IPS-20b (cell line): ENCODE measurements around the gene MRPL33.
"Not testable (repeated sequence)": the region's sequence is repeated elsewhere in the genome, so short reads cannot be mapped to it uniquely, and the experiment has no call there.

Experiments
- H3K27ac ChIP-seq: one replicate; pipeline ENCODE4 v1.5.1; 2013; ENCODE audit warnings: low read length
- H3K27me3 ChIP-seq: 2 replicates; pipeline ENCODE4 v1.6.1; 2013; ENCODE audit warnings: mild to moderate bottlenecking, low read length, inconsistent platforms; ENCODE audit not compliant: insufficient read depth
- H3K36me3 ChIP-seq: 2 replicates; pipeline ENCODE4 v1.6.1; 2013; ENCODE audit warnings: low read depth, mild to moderate bottlenecking, inconsistent platforms, low read length, moderate library complexity; ENCODE audit not compliant: insufficient read depth
- H3K4me1 ChIP-seq: 2 replicates; pipeline ENCODE4 v1.6.1; 2013; ENCODE audit warnings: mild to moderate bottlenecking, control low read depth, inconsistent platforms, low read length, moderate library complexity; ENCODE audit not compliant: insufficient read depth
- H3K4me3 ChIP-seq: 2 replicates; pipeline ENCODE4 v1.5.1; 2013; ENCODE audit warnings: mild to moderate bottlenecking, low read length, inconsistent platforms
- H3K9ac ChIP-seq: 2 replicates; pipeline ENCODE4 v1.6.1; 2013; ENCODE audit warnings: low read depth, mild to moderate bottlenecking, inconsistent platforms, low read length, moderate library complexity
- H3K9me3 ChIP-seq: 2 replicates; pipeline ENCODE4 v1.6.1; 2013; ENCODE audit warnings: mild to moderate bottlenecking, low read depth, low read length, inconsistent platforms; ENCODE audit not compliant: insufficient read depth

MRPL33 gene

DNA sequence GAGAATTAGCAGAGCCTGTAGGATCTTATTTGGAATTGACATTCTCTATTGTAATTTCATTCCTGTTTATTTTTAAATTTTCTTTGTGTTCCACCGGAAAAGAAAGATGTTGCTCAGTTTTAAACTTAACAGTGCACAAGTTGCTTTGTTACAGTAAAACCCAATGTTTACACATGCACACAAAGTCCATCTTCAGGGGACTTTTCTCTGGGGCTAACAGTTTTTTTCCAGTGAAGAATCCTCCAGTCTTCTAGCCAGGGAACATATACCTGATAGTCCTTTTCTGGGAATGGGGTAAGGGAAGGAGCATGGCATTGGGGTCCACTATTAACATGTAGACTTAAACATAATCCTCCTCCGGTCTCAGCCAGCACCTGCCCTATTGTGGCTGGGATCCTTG, 25.2 kb upstream of the MRPL33 start:
- Histone ChIP-seq H3K9ac (no peak overlapping the region), H3K36me3 (no peaks in the 10 kb centered on the region), H3K4me3 (no peak overlapping the region), H3K4me1 (no peaks in the 10 kb centered on the region), H3K27ac (no peak overlapping the region), H3K27me3 (no peaks in the 10 kb centered on the region), H3K9me3 (no peaks in the 10 kb centered on the region; the same call in 1 of the 2 replicates)

DNA sequence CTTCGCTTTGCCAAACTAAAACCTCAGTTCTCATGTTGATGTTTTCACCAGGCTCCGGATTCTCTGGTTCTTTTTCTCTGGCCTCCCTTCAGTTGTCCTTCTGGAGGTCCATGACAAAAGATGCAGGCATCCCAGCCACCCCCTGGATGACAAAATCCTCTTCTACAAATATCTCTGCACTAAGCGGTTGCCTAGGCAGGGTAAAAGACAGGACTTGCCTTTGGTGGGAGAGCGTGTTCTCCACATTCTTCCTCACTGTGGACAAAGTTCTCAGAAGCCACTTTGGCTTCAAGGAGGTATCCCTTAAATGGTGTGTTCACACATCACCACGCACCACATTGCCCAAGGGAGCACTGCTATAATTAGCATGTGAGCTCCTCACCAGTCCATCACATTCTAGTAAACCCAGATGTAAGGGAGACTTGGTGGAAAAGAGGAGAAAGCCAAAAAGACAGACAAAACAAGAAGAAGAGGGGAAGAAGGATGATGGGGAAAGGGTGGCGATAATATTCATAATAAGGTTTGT, 23.6 kb upstream of the MRPL33 start:
- H3K36me3 ChIP-seq = no peaks in the 10 kb centered on the region
- H3K9me3 ChIP-seq = no peaks in the 10 kb centered on the region; the same call in 1 of the 2 replicates
- H3K4me1 ChIP-seq = peaks cover 8% of the 10 kb centered on the region; the same call in 1 of the 2 replicates
- H3K9ac ChIP-seq = no peak overlapping the region
- H3K27me3 ChIP-seq = no peaks in the 10 kb centered on the region
- H3K27ac ChIP-seq = no peak overlapping the region
- H3K4me3 ChIP-seq = no peak overlapping the region

DNA sequence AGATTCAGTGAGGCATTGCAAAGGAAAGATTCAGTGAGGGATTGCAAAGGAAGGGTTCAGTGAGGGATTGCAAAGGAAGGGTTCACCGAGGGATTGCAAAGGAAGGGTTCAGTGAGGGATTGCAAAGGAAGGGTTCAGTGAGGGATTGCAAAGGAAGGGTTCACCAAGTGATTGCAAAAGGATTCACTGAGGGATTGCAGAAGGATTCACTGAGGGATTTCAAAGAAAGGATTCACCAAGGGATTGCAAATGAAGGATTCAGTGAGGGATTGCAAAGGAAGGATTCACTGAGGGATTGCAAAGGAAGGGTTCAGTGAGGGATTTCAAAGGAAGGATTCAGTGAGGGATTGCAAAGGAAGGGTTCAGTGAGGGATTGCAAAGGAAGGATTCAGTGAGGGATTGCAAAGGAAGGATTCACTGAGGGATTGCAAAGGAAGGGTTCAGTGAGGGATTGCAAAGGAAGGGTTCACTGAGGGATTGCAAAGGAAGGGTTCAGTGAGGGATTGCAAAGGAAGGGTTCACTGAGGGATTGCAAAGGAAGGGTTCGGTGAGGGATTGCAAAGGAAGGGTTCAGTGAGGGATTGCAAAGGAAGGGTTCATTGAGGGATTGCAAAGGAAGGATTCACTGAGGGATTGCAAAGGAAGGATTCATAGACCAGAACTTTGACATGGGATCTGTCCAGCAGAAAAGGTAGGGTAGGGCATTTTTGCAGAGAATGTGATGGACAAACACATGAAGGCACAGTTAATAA, 22.5 kb upstream of the MRPL33 start:
- not testable (repeated sequence) for H3K36me3 ChIP-seq, H3K4me3 ChIP-seq, H3K27me3 ChIP-seq, H3K27ac ChIP-seq, H3K9ac ChIP-seq, H3K9me3 ChIP-seq
- H3K4me1 ChIP-seq = peaks cover 13% of the 10 kb centered on the region; the same call in 1 of the 2 replicates

DNA sequence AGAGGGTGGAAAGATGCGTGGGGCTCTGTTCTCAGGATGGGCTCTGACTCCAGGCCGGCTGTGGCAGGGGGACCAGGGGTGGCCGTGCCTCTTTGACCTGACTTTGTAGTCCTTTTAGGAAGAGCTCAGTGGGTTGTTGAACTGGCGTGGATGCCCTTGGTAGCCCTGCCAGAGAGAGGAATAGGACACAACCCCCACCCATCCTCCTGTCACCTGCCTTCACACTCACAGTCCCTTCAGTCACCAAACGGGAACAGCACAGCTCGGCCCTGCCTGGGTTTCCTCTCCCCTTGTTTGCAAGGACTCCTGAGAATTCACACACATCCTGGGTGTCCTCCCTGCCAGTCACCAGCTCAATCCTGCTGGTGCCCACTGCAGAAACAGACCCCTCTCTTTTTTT, 20.1 kb upstream of the MRPL33 start:
- Histone ChIP-seq H3K9ac (no peak overlapping the region), H3K36me3 (no peaks in the 10 kb centered on the region), H3K27me3 (no peaks in the 10 kb centered on the region), H3K4me1 (peaks cover 13% of the 10 kb centered on the region; the same call in 1 of the 2 replicates), H3K9me3 (no peaks in the 10 kb centered on the region; the same call in 1 of the 2 replicates), H3K27ac (no peak overlapping the region), H3K4me3 (no peak overlapping the region)

DNA sequence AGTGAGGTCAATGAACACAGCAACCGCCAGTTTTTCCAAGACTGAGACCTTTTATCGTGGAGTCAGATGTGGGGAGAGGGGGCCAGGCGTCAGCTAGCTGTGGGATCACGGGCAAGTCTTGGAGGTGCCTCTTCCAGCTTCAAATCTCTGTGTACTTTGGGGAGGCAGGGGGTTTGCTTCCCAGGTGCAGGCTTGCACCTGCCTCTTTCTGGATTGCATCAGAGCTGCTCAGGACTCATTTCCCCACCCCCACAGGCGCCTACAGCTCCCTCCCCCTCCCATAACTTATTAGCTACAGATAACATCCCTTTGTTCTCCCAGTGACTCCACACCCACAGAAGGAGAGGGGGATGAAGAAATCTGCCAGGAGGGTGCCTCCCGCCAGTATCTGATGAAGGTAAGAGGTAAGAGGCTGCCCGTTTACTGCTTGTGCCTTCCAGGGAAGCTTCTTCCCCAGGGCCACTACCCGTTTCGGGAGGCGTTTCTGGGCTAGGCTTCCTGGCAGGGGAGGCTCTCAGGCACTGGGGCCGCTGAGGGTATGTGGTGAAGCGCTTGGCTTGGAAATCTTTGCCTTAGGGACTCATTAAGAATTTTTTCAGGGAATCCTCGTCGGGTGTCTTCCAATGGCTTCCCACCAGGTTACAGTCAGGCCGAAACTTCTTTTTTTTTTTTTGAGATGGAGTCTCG, 18.8 kb upstream of the MRPL33 start:
- no peaks in the 10 kb centered on the region; the same call in 1 of the 2 replicates for H3K9me3 ChIP-seq
- peak overlapping the region; percentile 78 for H3K4me3 ChIP-seq
- peaks cover 13% of the 10 kb centered on the region; the same call in 1 of the 2 replicates for H3K4me1 ChIP-seq
- H3K36me3 ChIP-seq = no peaks in the 10 kb centered on the region
- peak overlapping the region; percentile 99 for H3K27ac ChIP-seq
- no peaks in the 10 kb centered on the region for H3K27me3 ChIP-seq
- peak overlapping the region; percentile 96 for H3K9ac ChIP-seq

DNA sequence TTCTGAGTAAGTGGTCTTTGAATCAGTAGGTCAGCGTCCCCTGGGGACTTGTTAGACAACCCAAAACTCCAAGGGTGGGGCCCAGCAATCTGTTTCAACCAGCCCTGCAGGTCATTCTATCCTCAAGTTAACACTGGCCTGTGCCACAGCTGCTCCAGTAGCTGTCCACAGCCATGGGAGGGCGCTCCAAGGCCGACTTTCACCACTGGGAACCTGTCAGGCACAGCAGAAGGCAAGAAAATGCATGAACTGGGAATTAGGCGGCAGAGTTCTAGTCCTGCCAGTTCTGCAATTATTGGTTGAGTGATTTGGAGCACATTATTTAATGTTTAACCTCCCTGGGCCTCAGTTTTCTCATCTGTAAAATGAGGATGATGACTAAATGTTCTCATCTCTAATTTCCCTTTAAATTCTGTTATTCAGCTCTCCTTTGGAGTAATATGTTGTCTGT, 17.4 kb upstream of the MRPL33 start:
- Histone ChIP-seq H3K9me3 (no peaks in the 10 kb centered on the region; the same call in 1 of the 2 replicates), H3K9ac (no peak overlapping the region), H3K27me3 (no peaks in the 10 kb centered on the region), H3K4me3 (peak overlapping the region; percentile 78; the same call in 1 of the 2 replicates), H3K36me3 (no peaks in the 10 kb centered on the region), H3K27ac (no peak overlapping the region), H3K4me1 (peaks cover 13% of the 10 kb centered on the region; the same call in 1 of the 2 replicates)

DNA sequence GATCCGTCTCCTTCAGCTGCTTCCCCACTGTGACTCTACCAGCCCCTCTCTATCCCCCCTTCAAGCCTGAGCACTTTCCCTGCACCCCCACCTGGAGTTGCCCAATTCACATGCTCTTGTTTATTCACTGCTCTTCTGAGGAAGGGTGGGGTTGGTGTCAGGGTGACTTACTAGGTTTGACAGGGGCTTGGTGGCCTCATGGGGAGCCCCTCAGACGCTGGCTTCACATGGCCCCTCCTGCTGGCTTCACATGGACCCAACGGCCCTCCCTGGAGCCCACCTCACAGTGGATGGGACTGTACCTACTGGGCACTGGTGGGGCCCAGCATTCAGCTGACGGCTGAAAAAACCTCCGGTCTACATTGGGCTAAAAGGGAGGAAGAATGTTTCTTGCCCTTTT, 16.7 kb upstream of the MRPL33 start:
- no peak overlapping the region for H3K27ac ChIP-seq
- no peak overlapping the region for H3K9ac ChIP-seq
- no peaks in the 10 kb centered on the region for H3K27me3 ChIP-seq
- H3K9me3 ChIP-seq = no peaks in the 10 kb centered on the region
- H3K36me3 ChIP-seq = no peaks in the 10 kb centered on the region
- no peak overlapping the region for H3K4me3 ChIP-seq
- peaks cover 13% of the 10 kb centered on the region; the same call in 1 of the 2 replicates for H3K4me1 ChIP-seq

DNA sequence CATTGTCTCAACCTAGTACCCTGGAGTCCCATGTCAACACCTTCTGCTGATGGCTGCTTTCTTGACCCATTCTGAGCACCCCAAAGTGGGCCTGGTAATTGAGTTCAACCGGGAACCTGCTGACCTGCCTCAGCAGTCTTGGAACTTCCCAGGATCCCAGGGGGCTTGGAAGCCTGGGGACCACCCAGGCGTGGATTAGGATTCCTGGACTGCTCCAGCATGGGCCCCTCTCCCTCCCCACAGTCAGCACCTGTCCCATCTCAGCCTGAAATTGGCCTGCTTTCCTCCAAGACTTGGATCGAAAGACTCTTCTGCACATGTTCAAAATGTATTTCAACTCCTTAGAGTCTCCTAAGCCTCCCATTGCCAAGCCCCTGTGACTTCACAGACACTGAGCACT, 15.4 kb upstream of the MRPL33 start:
- Histone ChIP-seq H3K9me3 (no peaks in the 10 kb centered on the region), H3K9ac (no peak overlapping the region), H3K27ac (no peak overlapping the region), H3K27me3 (no peaks in the 10 kb centered on the region), H3K4me3 (no peak overlapping the region), H3K4me1 (peaks cover 13% of the 10 kb centered on the region; the same call in 1 of the 2 replicates), H3K36me3 (no peaks in the 10 kb centered on the region)

DNA sequence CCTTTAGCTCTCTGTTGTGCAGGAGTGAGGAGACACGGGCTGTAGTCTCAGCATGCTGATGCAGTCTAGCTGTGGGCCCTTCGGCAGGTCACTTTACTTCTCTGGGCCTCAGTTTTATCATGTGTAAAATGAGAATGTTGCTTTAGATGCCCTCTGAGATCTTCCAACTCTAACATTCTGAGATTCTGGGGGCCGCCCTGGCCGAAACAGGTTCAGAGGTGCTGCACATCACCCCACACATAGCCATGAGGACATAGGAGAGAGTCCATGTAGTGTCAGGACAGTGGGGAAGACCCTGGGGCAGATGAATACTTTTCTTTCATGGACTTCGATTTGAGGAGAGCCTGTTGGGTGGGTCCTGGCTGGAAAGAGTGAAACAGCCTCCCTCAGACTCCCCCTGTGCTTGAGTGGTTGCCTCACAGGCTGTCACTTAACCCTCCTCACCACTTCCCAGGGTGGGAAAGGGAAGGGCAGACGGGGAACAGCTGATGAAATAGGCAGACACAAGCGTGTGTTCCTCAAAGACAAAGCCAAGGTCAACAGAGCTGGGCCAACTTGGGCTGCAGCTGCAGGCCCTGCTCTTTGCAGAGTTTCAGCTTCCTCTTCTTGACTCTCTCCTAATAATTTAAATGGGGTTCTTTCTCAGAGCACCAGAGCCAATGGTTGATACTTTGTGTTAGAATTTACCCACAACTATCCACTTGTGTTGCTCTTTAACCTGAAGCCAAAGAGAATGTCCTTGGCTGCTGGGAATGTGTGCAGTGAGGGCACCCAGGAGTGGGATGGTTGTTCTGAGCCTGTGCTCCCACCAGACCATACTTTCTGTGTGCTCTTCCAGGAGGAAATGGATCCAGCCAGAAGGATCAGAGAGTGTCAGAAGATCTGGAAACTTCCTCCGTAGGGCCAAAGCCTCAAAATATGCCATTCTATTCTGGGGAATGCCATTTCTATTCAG, 14.7 kb upstream of the MRPL33 start:
- Histone ChIP-seq H3K27me3 (no peaks in the 10 kb centered on the region), H3K9ac (no peak overlapping the region), H3K36me3 (no peaks in the 10 kb centered on the region), H3K9me3 (no peaks in the 10 kb centered on the region), H3K4me3 (no peak overlapping the region), H3K27ac (no peak overlapping the region), H3K4me1 (peaks cover 13% of the 10 kb centered on the region; the same call in 1 of the 2 replicates)

DNA sequence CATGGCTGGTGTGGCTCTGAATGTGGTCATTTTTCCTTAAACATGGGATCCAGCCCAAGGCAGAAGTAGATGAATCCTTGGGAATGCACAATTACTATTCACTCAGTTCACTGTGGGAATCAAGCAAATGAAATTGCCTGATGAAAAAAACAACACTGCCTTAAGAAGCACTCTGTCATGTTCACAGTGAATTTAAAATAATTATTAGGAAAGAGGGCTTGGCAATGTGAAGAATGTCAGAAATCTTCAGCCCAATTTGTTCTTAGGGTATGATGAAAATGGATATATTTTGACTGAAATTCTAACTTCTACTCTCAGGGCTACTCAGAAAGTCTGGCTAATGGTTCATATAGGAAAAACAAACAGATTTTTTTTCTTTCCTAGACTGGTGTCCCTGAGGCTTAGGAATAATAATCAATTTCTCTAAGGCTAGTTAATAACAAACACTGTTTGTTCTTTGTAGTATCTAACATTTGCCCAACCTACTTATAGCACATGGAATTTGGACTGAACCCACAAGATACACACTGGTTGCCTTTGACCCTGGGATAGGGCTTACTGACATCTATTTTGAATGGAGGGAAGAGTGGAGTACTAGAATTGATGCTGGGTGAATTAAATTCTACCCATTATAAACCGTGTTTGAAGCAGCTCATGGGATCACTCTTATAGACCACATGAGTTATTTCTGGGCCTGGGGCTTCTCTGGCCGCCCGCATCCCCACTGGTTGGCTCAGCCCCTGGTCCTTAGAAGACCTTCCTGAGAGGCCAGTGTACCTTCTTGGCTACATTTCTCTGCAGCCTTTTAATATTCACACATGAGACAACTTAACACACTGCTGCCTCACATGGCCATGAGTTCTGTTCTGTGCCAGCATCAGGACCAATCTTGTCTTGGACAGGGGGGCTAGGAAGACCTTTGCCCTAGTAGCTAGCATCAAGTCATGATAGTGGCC, 8.3 kb upstream of the MRPL33 start:
- Histone ChIP-seq H3K4me3 (no peak overlapping the region), H3K27ac (no peak overlapping the region), H3K4me1 (no peaks in the 10 kb centered on the region), H3K27me3 (no peaks in the 10 kb centered on the region), H3K36me3 (no peaks in the 10 kb centered on the region), H3K9ac (no peak overlapping the region), H3K9me3 (no peaks in the 10 kb centered on the region)
